ENCODE measurements around the gene CD300H.
"Not testable (repeated sequence)": the region's sequence is repeated elsewhere in the genome, so short reads cannot be mapped to it uniquely, and the experiment has no call there.

Gene CD300H

GRCh38 chr17:74521701-74522201, 45.6 kb downstream of the CD300H start:
- TF ChIP-seq CTCF (IDR thresholded peaks at IDR 0.05) (no peak), ZFX (IDR thresholded peaks at IDR 0.05; ENCODE audit: borderline replicate concordance) (no peak)
- H3K27ac ChIP-seq, result no peak overlapping the region

- H3K27ac ChIP-seq, result no peak overlapping the region
- TF ChIP-seq CTCF (IDR thresholded peaks at IDR 0.05) (no peak), ZFX (IDR thresholded peaks at IDR 0.05; ENCODE audit: borderline replicate concordance) (no peak)
Observed at GRCh38 chr17:74520790-74521480, 46.4 kb downstream of the CD300H start.

- no peak overlapping the region for H3K27ac ChIP-seq
- TF ChIP-seq CTCF (IDR thresholded peaks at IDR 0.05) (no peak), ZFX (IDR thresholded peaks at IDR 0.05; ENCODE audit: borderline replicate concordance) (no peak)
Observed at GRCh38 chr17:74520016-74520434, 47.3 kb downstream of the CD300H start.

GRCh38 chr17:74518413-74518981, 48.8 kb downstream of the CD300H start:
- not testable (repeated sequence) for H3K27ac ChIP-seq

- no peak overlapping the region for H3K27ac ChIP-seq
- no peak for TF ChIP-seq ZFX (IDR thresholded peaks at IDR 0.05; ENCODE audit: borderline replicate concordance)
- TF ChIP-seq CTCF (IDR thresholded peaks at IDR 0.05), result no peak
Observed at GRCh38 chr17:74516561-74517328, 50.6 kb downstream of the CD300H start.

GRCh38 chr17:74515941-74516340, 51.4 kb downstream of the CD300H start:
- no peak overlapping the region for H3K27ac ChIP-seq
- TF ChIP-seq ZFX (IDR thresholded peaks at IDR 0.05; ENCODE audit: borderline replicate concordance), result no peak
- TF ChIP-seq CTCF (IDR thresholded peaks at IDR 0.05), result no peak

- no peak overlapping the region for H3K27ac ChIP-seq
- TF ChIP-seq ZFX (IDR thresholded peaks at IDR 0.05; ENCODE audit: borderline replicate concordance), result no peak
- no peak for TF ChIP-seq CTCF (IDR thresholded peaks at IDR 0.05)
Observed at GRCh38 chr17:74514632-74515334, 52.5 kb downstream of the CD300H start.
